ENCODE data around the gene MARK2. TPM values are rescaled to one million over a fixed set of nuclear protein-coding genes. Genes with fewer than 3 reads are reported as not detected.

The MARK2 gene
- total RNA-seq, 5 donors from 2014 or later (not counting 1 experiment from before 2014, with no cell fraction given): 57.4 to 67.2 (median 64.0) TPM

DNA sequence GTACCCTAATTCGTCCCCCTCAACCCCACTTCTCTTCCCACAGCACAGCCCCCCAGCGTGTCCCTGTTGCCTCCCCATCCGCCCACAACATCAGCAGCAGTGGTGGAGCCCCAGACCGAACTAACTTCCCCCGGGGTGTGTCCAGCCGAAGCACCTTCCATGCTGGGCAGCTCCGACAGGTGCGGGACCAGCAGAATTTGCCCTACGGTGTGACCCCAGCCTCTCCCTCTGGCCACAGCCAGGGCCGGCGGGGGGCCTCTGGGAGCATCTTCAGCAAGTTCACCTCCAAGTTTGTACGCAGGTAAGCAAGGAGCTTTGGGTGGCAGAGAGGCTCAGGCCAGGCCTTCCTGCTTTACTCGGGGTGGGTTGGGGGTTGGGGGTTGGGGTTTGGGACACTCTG, 65.8 kb downstream of the MARK2 start:
- H3K9me3 ChIP-seq: no peaks in the 10 kb centered on the region
- Mint-ChIP-seq H3K4me3 (no peak overlapping the region), H3K9me3 (no peaks in the 10 kb centered on the region), H3K36me3 (peaks cover 49% of the 10 kb centered on the region), H3K4me1 (peaks cover 3 to 9% (median 6%) of the 10 kb centered on the region in 3 donors), H3K27ac (no peak overlapping the region), H3K27me3 (no peaks in the 10 kb centered on the region)
- WGBS (ENCODE audit: insufficient coverage): 96% methylated on average over 10 of the region's 13 CpGs
- H3K4me1 ChIP-seq (ENCODE audit: control insufficient read depth in 1 of 2, extremely low read depth in 1 of 2, insufficient read depth in 2 of 2, low read length in 2 of 2): peaks cover 0 to 2% of the 10 kb centered on the region in 2 experiments
- no peak overlapping the region for H3K4me3 ChIP-seq (ENCODE audit: control insufficient read depth in 1 of 2, extremely low read depth in 1 of 2, low read length in 1 of 2)
- peaks cover 48 to 90% of the 10 kb centered on the region in 2 donors for H3K36me3 ChIP-seq (ENCODE audit: control insufficient read depth in 2 of 2, extremely low read depth in 1 of 2, insufficient read depth in 1 of 2, low read length in 1 of 2)
- no peaks in the 10 kb centered on the region for H3K27me3 ChIP-seq (replicated peaks in 1 of 2; ENCODE audit: control insufficient read depth in 2 of 2, extremely low read depth in 1 of 2, insufficient read depth in 2 of 2, low read length in 1 of 2)
- ATAC-seq (replicated peaks in 1 of 4) (no peak), DNase-seq (no peak)
- ChIA-PET POLR2A (no interaction called here), CTCF (interaction anchor here in 1 of 2 donors (0.6 kb wide), 1 partner anchor 9 kb away, joined by 3 read pairs; no protein-coding TSS in a partner anchor)
- H3K27ac ChIP-seq (ENCODE audit: low read length): no peak overlapping the region

DNA sequence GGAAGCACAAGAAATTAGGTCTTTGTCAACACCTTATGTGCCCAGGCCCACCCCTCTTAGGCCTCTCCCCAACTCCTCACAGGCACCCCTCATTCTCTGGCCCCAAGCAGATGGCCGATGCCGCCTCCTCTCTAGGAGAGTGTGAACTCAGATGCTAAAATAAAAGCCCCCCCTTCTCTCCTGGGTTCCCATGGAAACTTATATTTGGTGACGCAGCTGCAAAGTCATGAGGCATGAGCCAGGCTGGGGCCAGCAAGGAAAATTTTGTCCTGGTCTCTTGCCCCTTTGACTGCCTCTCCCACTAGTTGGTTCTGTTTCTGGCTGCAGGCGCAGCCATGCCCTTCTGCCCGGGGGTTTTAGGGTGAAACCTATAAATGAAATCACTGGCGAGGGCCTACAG, 66.3 kb downstream of the MARK2 start:
- no peaks in the 10 kb centered on the region for H3K27me3 Mint-ChIP-seq
- Histone ChIP-seq H3K27ac (ENCODE audit: low read length) (no peak overlapping the region), H3K4me3 (ENCODE audit: control insufficient read depth in 1 of 2, extremely low read depth in 1 of 2, low read length in 1 of 2) (no peak overlapping the region), H3K4me1 (ENCODE audit: control insufficient read depth in 1 of 2, extremely low read depth in 1 of 2, insufficient read depth in 2 of 2, low read length in 2 of 2) (peaks cover 0 to 2% of the 10 kb centered on the region in 2 experiments), H3K36me3 (ENCODE audit: control insufficient read depth in 2 of 2, extremely low read depth in 1 of 2, insufficient read depth in 1 of 2, low read length in 1 of 2) (peaks cover 47 to 86% of the 10 kb centered on the region in 2 donors), H3K27me3 (replicated peaks in 1 of 2; ENCODE audit: control insufficient read depth in 2 of 2, extremely low read depth in 1 of 2, insufficient read depth in 2 of 2, low read length in 1 of 2) (no peaks in the 10 kb centered on the region), H3K9me3 (no peaks in the 10 kb centered on the region)
- no peaks in the 10 kb centered on the region for H3K9me3 Mint-ChIP-seq
- WGBS (ENCODE audit: insufficient coverage): 100% methylated on average over 1 of the region's 6 CpGs
- no peak for ATAC-seq (replicated peaks in 1 of 4)
- ChIA-PET POLR2A (no interaction called here), CTCF (interaction anchor here in 1 of 2 donors (0.6 kb wide), 2 partner anchors 10 to 29 kb away, joined by 3 to 5 read pairs; no protein-coding TSS in a partner anchor)
- H3K4me1 Mint-ChIP-seq: peaks cover 3 to 9% (median 6%) of the 10 kb centered on the region in 3 donors
- no peak for DNase-seq
- no peak overlapping the region for H3K4me3 Mint-ChIP-seq
- no peak overlapping the region for H3K27ac Mint-ChIP-seq
- H3K36me3 Mint-ChIP-seq: peaks cover 48% of the 10 kb centered on the region

DNA sequence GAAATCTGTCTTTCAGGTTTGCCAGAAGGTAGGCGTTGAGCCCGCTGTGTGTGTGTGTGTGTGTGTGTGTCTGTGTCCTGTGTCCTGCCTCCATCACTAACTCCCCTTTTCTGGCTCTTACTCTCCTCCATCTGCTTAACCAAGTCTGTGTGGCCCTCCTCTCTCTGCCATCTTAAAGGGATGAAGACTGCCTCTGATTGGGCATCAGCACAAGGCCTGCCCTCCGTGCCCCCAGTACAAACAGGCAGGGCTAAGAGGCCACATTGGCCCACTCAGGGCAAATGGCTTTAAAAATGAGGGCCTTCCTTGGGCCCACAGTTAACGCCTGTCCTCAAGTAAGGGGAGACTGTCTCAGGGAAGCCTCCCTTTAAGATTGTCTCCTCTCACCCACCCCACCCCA, 67.2 kb downstream of the MARK2 start:
- H3K36me3 ChIP-seq (ENCODE audit: control insufficient read depth in 2 of 2, extremely low read depth in 1 of 2, insufficient read depth in 1 of 2, low read length in 1 of 2): peaks cover 40 to 79% of the 10 kb centered on the region in 2 donors
- H3K27me3 Mint-ChIP-seq: no peaks in the 10 kb centered on the region
- H3K4me3 ChIP-seq (ENCODE audit: control insufficient read depth in 1 of 2, extremely low read depth in 1 of 2, low read length in 1 of 2): no peak overlapping the region
- no peaks in the 10 kb centered on the region for H3K9me3 Mint-ChIP-seq
- WGBS (ENCODE audit: insufficient coverage): no CpG with 5 or more reads among the region's 4 CpGs
- H3K4me1 ChIP-seq (ENCODE audit: control insufficient read depth in 1 of 2, extremely low read depth in 1 of 2, insufficient read depth in 2 of 2, low read length in 2 of 2): peaks cover 0 to 2% of the 10 kb centered on the region in 2 experiments
- peaks cover 44% of the 10 kb centered on the region for H3K36me3 Mint-ChIP-seq
- H3K9me3 ChIP-seq: no peaks in the 10 kb centered on the region
- H3K27ac Mint-ChIP-seq: no peak overlapping the region
- ATAC-seq (replicated peaks in 1 of 4) (no peak), DNase-seq (no peak)
- ChIA-PET CTCF (interaction anchor here (0.5 to 1.5 kb wide), 5 partner anchors 15 to 69 kb away, joined by 3 to 19 read pairs (median 3); partner anchors contain the start of gene MARK2 (in 1 of the 2)), POLR2A (no interaction called here)
- peaks cover 3 to 9% (median 6%) of the 10 kb centered on the region in 3 donors for H3K4me1 Mint-ChIP-seq
- no peak overlapping the region for H3K4me3 Mint-ChIP-seq
- no peak overlapping the region for H3K27ac ChIP-seq (ENCODE audit: low read length)
- no peaks in the 10 kb centered on the region for H3K27me3 ChIP-seq (replicated peaks in 1 of 2; ENCODE audit: control insufficient read depth in 2 of 2, extremely low read depth in 1 of 2, insufficient read depth in 2 of 2, low read length in 1 of 2)

DNA sequence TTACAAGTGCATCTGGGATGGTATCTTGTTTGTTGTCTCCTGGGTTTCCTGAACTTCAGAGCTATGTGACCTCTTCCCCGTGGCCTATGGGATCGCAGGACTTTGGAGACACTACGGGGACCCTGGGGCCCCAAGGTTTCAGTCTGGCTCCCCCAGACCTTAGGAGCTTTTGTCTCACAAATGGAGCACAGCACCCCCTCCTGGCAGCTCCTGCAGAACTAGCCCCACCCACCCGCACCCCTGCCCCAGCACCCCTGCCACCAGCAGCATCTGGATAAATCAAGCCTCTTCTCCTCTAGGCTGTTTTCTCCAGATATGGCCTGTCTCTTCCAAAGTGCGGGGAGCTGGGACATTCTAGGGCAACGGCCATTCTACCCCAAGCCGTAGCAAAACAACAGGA, 67.7 kb downstream of the MARK2 start:
- Mint-ChIP-seq H3K27me3 (no peaks in the 10 kb centered on the region), H3K4me3 (no peak overlapping the region), H3K9me3 (no peaks in the 10 kb centered on the region), H3K27ac (peak overlapping the region; percentile 39 to 61), H3K4me1 (peaks cover 2 to 9% (median 4%) of the 10 kb centered on the region in 3 donors), H3K36me3 (peaks cover 40% of the 10 kb centered on the region)
- H3K4me3 ChIP-seq (ENCODE audit: control insufficient read depth in 1 of 2, extremely low read depth in 1 of 2, low read length in 1 of 2): no peak overlapping the region
- ATAC-seq (replicated peaks in 1 of 4) (peak; percentile 55 to 85 (median 60)), DNase-seq (peak in 34 of 35 experiments; percentile 28 to 76 (median 57))
- no peak overlapping the region for H3K27ac ChIP-seq (ENCODE audit: low read length)
- peaks cover 0 to 2% of the 10 kb centered on the region in 2 experiments for H3K4me1 ChIP-seq (ENCODE audit: control insufficient read depth in 1 of 2, extremely low read depth in 1 of 2, insufficient read depth in 2 of 2, low read length in 2 of 2)
- ChIA-PET CTCF (interaction anchor here (0.5 to 1.5 kb wide), 9 partner anchors 16 to 394 kb away, joined by 3 to 19 read pairs (median 4); partner anchors contain the start of gene MARK2 (in 1 of the 2)), POLR2A (no interaction called here)
- H3K36me3 ChIP-seq (ENCODE audit: control insufficient read depth in 2 of 2, extremely low read depth in 1 of 2, insufficient read depth in 1 of 2, low read length in 1 of 2): peaks cover 40 to 75% of the 10 kb centered on the region in 2 donors
- 87% methylated on average over 6 of the region's 7 CpGs for WGBS (ENCODE audit: insufficient coverage)
- H3K27me3 ChIP-seq (replicated peaks in 1 of 2; ENCODE audit: control insufficient read depth in 2 of 2, extremely low read depth in 1 of 2, insufficient read depth in 2 of 2, low read length in 1 of 2): no peaks in the 10 kb centered on the region
- H3K9me3 ChIP-seq: no peaks in the 10 kb centered on the region

DNA sequence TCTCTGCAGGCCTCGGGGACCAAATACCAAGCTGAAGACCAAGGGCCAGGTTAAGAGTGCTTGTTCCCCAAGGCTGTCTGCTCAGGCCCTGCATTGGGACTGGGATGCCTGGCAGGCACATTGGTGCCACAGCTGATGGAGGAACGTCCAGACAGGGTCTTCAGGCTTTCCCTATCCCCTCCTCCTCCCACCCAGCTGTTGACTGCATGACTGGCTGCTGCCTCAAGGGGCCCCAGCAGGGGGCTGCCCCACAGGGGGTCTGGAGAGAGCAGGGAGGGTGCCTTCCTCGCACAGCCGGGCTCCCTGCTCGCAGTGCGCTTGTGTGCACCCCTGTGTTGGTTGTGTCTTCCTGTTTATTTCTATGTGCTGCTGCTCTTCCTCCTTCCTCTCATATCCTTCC, 68.2 kb downstream of the MARK2 start:
- WGBS (ENCODE audit: insufficient coverage): 80% methylated on average over 1 of the region's 6 CpGs
- peaks cover 2 to 9% (median 4%) of the 10 kb centered on the region in 3 donors for H3K4me1 Mint-ChIP-seq

DNA sequence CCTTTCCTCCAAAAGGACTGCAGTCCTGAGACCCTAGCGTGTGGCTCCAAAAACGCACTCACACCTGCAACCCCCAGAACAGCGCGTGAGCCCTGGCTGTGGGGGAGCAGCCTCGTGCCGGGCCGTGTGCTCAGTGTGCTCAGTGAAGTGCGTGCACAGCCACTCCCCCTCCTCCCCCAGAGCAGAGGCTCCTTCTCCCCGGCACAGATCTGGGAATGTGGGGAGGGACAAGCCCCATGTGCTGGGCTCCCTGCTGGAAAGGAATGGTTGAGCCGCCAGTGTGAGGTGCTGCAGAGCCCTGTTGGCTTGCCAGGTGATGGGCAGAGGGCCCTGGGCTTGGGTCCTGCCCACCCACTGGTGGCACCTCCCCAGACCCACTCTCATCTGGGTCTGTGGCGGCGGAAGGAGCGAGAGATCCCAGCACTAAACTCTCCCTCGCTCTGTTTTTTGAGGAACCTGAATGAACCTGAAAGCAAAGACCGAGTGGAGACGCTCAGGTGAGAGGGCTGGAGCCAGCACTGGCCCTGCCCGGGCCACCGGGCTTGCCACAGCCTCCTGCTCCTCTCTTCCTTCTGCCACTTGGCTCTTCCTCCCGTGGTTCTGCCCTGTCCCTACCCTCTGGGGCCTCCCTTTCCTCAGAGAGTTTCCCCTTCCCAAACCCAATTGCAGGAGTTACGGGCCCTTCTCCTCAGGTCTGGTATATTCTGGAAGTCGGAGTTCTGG, 69.1 kb downstream of the MARK2 start:
- Mint-ChIP-seq H3K4me3 (no peak overlapping the region), H3K9me3 (no peaks in the 10 kb centered on the region), H3K27me3 (no peaks in the 10 kb centered on the region), H3K4me1 (peaks cover 2 to 9% (median 4%) of the 10 kb centered on the region in 3 donors), H3K36me3 (peaks cover 37% of the 10 kb centered on the region), H3K27ac (no peak overlapping the region)
- DNase-seq: no peak
- Histone ChIP-seq H3K27me3 (replicated peaks in 1 of 2; ENCODE audit: control insufficient read depth in 2 of 2, extremely low read depth in 1 of 2, insufficient read depth in 2 of 2, low read length in 1 of 2) (no peaks in the 10 kb centered on the region), H3K4me1 (ENCODE audit: control insufficient read depth in 1 of 2, extremely low read depth in 1 of 2, insufficient read depth in 2 of 2, low read length in 2 of 2) (peaks cover 0 to 2% of the 10 kb centered on the region in 2 experiments), H3K27ac (ENCODE audit: low read length) (no peak overlapping the region), H3K4me3 (ENCODE audit: control insufficient read depth in 1 of 2, extremely low read depth in 1 of 2, low read length in 1 of 2) (no peak overlapping the region), H3K9me3 (no peaks in the 10 kb centered on the region), H3K36me3 (ENCODE audit: control insufficient read depth in 2 of 2, extremely low read depth in 1 of 2, insufficient read depth in 1 of 2, low read length in 1 of 2) (peaks cover 32 to 61% of the 10 kb centered on the region in 2 donors)
- ChIA-PET POLR2A (no interaction called here), CTCF (interaction anchor here in 1 of 2 donors (1.0 kb wide), 1 partner anchor 70 kb away, joined by 4 read pairs; no protein-coding TSS in a partner anchor)
- WGBS (ENCODE audit: insufficient coverage): 99% methylated on average over 12 of the region's 21 CpGs
- no peak for ATAC-seq (replicated peaks in 1 of 4)

More for the DNA sequence above, 68.2 kb downstream of the MARK2 start:
- Mint-ChIP-seq H3K4me3 (no peak overlapping the region), H3K27me3 (no peaks in the 10 kb centered on the region), H3K27ac (no peak overlapping the region), H3K9me3 (no peaks in the 10 kb centered on the region), H3K36me3 (peaks cover 37% of the 10 kb centered on the region)
- Histone ChIP-seq H3K27ac (ENCODE audit: low read length) (no peak overlapping the region), H3K27me3 (replicated peaks in 1 of 2; ENCODE audit: control insufficient read depth in 2 of 2, extremely low read depth in 1 of 2, insufficient read depth in 2 of 2, low read length in 1 of 2) (no peaks in the 10 kb centered on the region), H3K36me3 (ENCODE audit: control insufficient read depth in 2 of 2, extremely low read depth in 1 of 2, insufficient read depth in 1 of 2, low read length in 1 of 2) (peaks cover 37 to 70% of the 10 kb centered on the region in 2 donors), H3K4me3 (ENCODE audit: control insufficient read depth in 1 of 2, extremely low read depth in 1 of 2, low read length in 1 of 2) (no peak overlapping the region), H3K9me3 (no peaks in the 10 kb centered on the region), H3K4me1 (ENCODE audit: control insufficient read depth in 1 of 2, extremely low read depth in 1 of 2, insufficient read depth in 2 of 2, low read length in 2 of 2) (peaks cover 0 to 2% of the 10 kb centered on the region in 2 experiments)
- CTCF ChIA-PET: interaction anchor here (0.6 to 1.5 kb wide), 7 partner anchors 16 to 394 kb away, joined by 3 to 19 read pairs (median 5); partner anchors contain the start of gene MARK2 (in 1 of the 2)
- POLR2A ChIA-PET: no interaction called here
- no peak for DNase-seq
- no peak for ATAC-seq (replicated peaks in 1 of 4)
